CMK (cell line): ENCODE results near the gene PASK.

Experiments
- DNase-seq: peaks from one replicate; pipeline ENCODE4 v3.0.0-alpha.2; 2010; ENCODE audit warnings: low read depth

Gene PASK

DNA sequence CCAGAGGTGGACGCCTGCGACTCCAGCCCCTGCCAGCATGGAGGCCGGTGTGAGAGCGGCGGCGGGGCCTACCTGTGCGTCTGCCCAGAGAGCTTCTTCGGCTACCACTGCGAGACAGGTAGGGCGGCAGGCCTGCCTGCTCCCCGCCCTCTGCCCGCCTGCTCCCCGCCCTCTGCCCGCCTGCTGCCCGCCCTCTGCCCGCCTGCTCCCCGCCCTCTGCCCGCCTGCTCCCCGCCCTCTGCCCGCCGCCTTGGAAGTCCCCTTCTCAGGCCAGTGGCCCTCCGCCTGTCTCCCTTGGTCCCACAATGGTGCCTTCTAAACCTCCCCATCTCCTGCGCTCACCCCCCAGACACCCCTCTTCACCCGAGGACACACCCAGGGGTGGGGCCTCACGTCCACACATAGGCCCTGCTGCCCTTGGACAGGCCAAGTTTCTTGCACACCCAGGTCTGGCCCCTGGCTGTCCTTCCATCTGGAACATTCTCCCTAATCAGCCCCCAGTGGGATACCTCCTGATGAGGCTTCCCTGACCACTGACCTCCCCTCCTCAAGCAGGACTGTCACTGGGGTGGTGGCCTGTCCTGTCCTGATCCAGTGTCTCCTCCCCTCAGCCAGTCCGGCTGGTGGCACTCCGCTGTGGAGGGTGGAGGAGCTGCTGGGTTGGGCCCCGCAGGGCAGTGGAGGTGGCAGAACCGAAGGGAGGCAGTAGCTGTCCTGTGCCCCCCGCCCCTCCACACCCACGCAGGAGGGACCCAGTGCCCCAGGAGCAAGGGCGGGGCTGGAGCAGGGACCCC, 85.1 kb downstream of the PASK start:
- no peak for DNase-seq

- DNase-seq, result no peak
Observed at GRCh38 chr2:241063587-241063986, 85.7 kb downstream of the PASK start.

GRCh38 chr2:241063093-241063551, 86.2 kb downstream of the PASK start:
- DNase-seq, result no peak

DNA sequence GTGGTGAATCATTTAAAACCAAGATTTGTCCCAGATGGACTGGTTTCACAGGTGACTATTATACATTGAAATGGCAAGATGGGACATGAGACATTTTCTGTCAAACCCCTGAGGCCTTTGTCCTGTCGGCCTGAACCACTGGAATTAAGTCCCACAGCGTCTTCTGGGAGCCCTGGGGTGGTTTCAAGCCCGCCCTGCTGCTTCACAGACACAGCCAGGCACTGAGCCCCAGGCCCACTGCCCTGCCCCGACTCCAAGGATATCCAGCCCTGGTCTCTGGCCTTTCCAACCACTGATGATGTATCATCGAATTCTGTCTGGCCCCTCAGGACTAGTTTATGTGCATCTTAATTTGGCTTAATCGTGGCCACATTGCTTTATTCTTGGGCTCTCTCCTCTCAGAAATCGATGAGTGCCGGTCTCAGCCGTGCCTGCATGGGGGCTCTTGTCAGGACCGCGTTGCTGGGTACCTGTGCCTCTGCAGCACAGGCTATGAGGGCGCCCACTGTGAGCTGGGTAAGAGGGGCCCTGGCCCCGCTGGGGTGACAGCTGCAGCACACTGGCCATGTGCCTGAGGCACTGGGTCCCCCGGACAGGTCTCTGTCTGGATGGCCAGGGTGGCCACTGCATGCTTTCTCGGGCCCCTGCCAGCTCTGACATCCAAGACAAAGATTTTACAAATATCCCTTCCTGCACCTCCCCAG, 86.7 kb downstream of the PASK start:
- DNase-seq, result no peak

- no peak for DNase-seq
Observed at GRCh38 chr2:241061275-241061674, 88.0 kb downstream of the PASK start.
